Muscle of leg (tissue), 11 donors: Measurements from ENCODE around the gene TMEM212. TPM values are rescaled to one million over a fixed set of nuclear protein-coding genes. Genes with fewer than 3 reads are reported as not detected.
"Not testable (repeated sequence)": the region's sequence is repeated elsewhere in the genome, so short reads cannot be mapped to it uniquely, and the experiment has no call there.

Source experiments
- DNase-seq: peaks from one replicate; pipeline ENCODE4 v3.0.0; 2013
- H3K27ac ChIP-seq: one replicate; pipeline ENCODE4 v1.5.1; 2013; ENCODE audit warnings: mild to moderate bottlenecking, low read length, control low read depth
- H3K27me3 ChIP-seq: one replicate; pipeline ENCODE4 v1.6.1; 2013; ENCODE audit warnings: low read length; ENCODE audit not compliant: control insufficient read depth, insufficient read depth
- H3K36me3 ChIP-seq: one replicate; pipeline ENCODE4 v1.6.1; 2013; ENCODE audit warnings: low read length; ENCODE audit not compliant: control insufficient read depth, insufficient read depth
- H3K4me1 ChIP-seq: one replicate; pipeline ENCODE4 v1.6.1; 2013; ENCODE audit warnings: low read length; ENCODE audit not compliant: control insufficient read depth, insufficient read depth
- H3K4me3 ChIP-seq: one replicate; pipeline ENCODE4 v1.5.1; 2013; ENCODE audit warnings: low read length, control low read depth
- H3K9me3 ChIP-seq: replicated peaks from 2 replicates; pipeline ENCODE4 v1.6.1; 2013; ENCODE audit warnings: low read depth, low read length; ENCODE audit not compliant: control insufficient read depth
- WGBS: methylation state at CpG from one replicate; pipeline ENCODE4 v1.1.5; 2013; ENCODE audit warnings: missing lambda C conversion rate; ENCODE audit not compliant: insufficient coverage; 5-methylcytosine and 5-hydroxymethylcytosine counted together
- polyA plus RNA-seq, 8 donors: library from polyadenylated mRNA; unstranded; fragments of 120-200 nt; gene quantifications; one replicate each; pipeline versions ENCODE4 v1.2.1 to v1.2.3, GENCODE V29; 2013; ENCODE audit warnings: inconsistent platforms in 1 of 8, low replicate concordance in 1 of 8; ENCODE audit not compliant: insufficient read length in 8 of 8, insufficient read depth in 1 of 8
- total RNA-seq: library from RNA; stranded (reverse); fragments of 120-200 nt; gene quantifications from one replicate; pipeline ENCODE4 v1.2.4, GENCODE V29; 2013

Gene TMEM212
- total and polyA plus RNA-seq, 9 donors: 0.06 to 0.34 (median 0.12) TPM; not detected in 3

- Histone ChIP-seq H3K4me3 (no peak overlapping the region), H3K27me3 (no peaks in the 10 kb centered on the region), H3K27ac (no peak overlapping the region), H3K9me3 (no peaks in the 10 kb centered on the region), H3K36me3 (no peaks in the 10 kb centered on the region), H3K4me1 (no peaks in the 10 kb centered on the region)
- WGBS: 100% methylated on average over 3 of the region's 7 CpGs
- DNase-seq: no peak
These were observed 58.6 kb downstream of the TMEM212 start for GRCh38 chr3:171901615-171902312.

GRCh38 chr3:171904829-171905228 lies 61.7 kb downstream of the TMEM212 start:
- Histone ChIP-seq H3K36me3 (no peaks in the 10 kb centered on the region), H3K4me1 (no peaks in the 10 kb centered on the region), H3K27ac (no peak overlapping the region), H3K4me3 (no peak overlapping the region), H3K9me3 (no peaks in the 10 kb centered on the region), H3K27me3 (no peaks in the 10 kb centered on the region)
- WGBS: 57% methylated on average over 1 of the region's 3 CpGs
- no peak for DNase-seq

- DNase-seq, H3K4me1 ChIP-seq, H3K36me3 ChIP-seq, H3K27ac ChIP-seq, H3K27me3 ChIP-seq, H3K9me3 ChIP-seq, H3K4me3 ChIP-seq: not testable (repeated sequence)
- WGBS: 96% methylated on average over 3 of the region's 6 CpGs
These were observed 63.4 kb downstream of the TMEM212 start for GRCh38 chr3:171906503-171906902.

GRCh38 chr3:171906951-171907676 lies 64.0 kb downstream of the TMEM212 start:
- H3K27me3 ChIP-seq: no peaks in the 10 kb centered on the region
- H3K27ac ChIP-seq: no peak overlapping the region
- WGBS: 87% methylated on average over 22 of the region's 33 CpGs
- no peak for DNase-seq
- H3K4me3 ChIP-seq: no peak overlapping the region
- no peaks in the 10 kb centered on the region for H3K36me3 ChIP-seq
- no peaks in the 10 kb centered on the region for H3K9me3 ChIP-seq
- no peaks in the 10 kb centered on the region for H3K4me1 ChIP-seq

GRCh38 chr3:171907761-171908160 lies 64.6 kb downstream of the TMEM212 start:
- Histone ChIP-seq H3K9me3 (no peaks in the 10 kb centered on the region), H3K27ac (no peak overlapping the region), H3K36me3 (no peaks in the 10 kb centered on the region), H3K4me3 (no peak overlapping the region), H3K27me3 (no peaks in the 10 kb centered on the region), H3K4me1 (no peaks in the 10 kb centered on the region)
- 100% methylated on average over 1 of the region's 2 CpGs for WGBS
- no peak for DNase-seq

GRCh38 chr3:171908731-171909130 lies 65.6 kb downstream of the TMEM212 start:
- Histone ChIP-seq H3K4me1 (no peaks in the 10 kb centered on the region), H3K27ac (no peak overlapping the region), H3K9me3 (no peaks in the 10 kb centered on the region), H3K36me3 (no peaks in the 10 kb centered on the region), H3K4me3 (no peak overlapping the region), H3K27me3 (no peaks in the 10 kb centered on the region)
- no CpG with 5 or more reads among the region's 2 CpGs for WGBS
- DNase-seq: no peak

Other genes with a start within 250 kb of the TMEM212 start
- gene PLD1, start 32.9 kb upstream of the TMEM212 start, total RNA-seq: 20.0 TPM
- gene PLD1, start 32.9 kb upstream of the TMEM212 start, polyA plus RNA-seq: 10 to 100 TPM; 12.4 to 21.7 (median 16.2) TPM
- gene FNDC3B, start 196.2 kb downstream of the TMEM212 start, total RNA-seq: 98.8 TPM
- gene FNDC3B, start 196.2 kb downstream of the TMEM212 start, polyA plus RNA-seq: 10 to 100 TPM; 35.1 to 66.4 (median 58.1) TPM